WTC11 (cell line): Measurements from ENCODE around the gene ZNF518A. TPM values are rescaled to one million over a fixed set of nuclear protein-coding genes. Genes with fewer than 3 reads are reported as not detected.
A peak's percentile ranks its signal among the peaks of the same experiment; 100 is the strongest.

Source experiments
- ATAC-seq: fragments of 200-7000 bp; cut with Tn5 transposase; 2 replicates; pipeline ENCODE4 v1.10.0; 2021; ENCODE audit warnings: mild to moderate bottlenecking, moderate library complexity
- CTCF ChIA-PET: fragments of 300-600 bp; sonication (Branson Sonifier 250); formaldehyde crosslinking; loops from one replicate; lab custom pipeline; 2021; ENCODE audit warnings: antibody characterized with exemption; lab: Charles Lee
- POLR2A ChIA-PET: fragments of 350-600 bp; sonication (Branson Sonifier 250); formaldehyde crosslinking; loops from one replicate; lab custom pipeline; 2021; ENCODE audit warnings: antibody characterized with exemption; lab: Charles Lee
- DNase-seq: peaks from one replicate; pipeline ENCODE4 v3.0.0; 2021; ENCODE audit warnings: low spot score
- H3K27ac Mint-ChIP-seq: 2 replicates; pipeline ENCODE4 v1.8.0; 2021; ENCODE audit warnings: mixed read lengths
- H3K27me3 Mint-ChIP-seq: 2 replicates; pipeline ENCODE4 v1.8.0; 2021; ENCODE audit warnings: low read depth, mild to moderate bottlenecking, moderate library complexity, mixed read lengths
- H3K36me3 Mint-ChIP-seq: 2 replicates; pipeline ENCODE4 v1.8.0; 2021; ENCODE audit warnings: mixed read lengths
- H3K4me1 Mint-ChIP-seq: 2 replicates; pipeline ENCODE4 v1.8.0; 2022; ENCODE audit warnings: mixed read lengths
- H3K4me3 Mint-ChIP-seq: 2 replicates; pipeline ENCODE4 v1.8.0; 2021; ENCODE audit warnings: mild to moderate bottlenecking, moderate library complexity, mixed read lengths
- H3K9me3 Mint-ChIP-seq: 2 replicates; pipeline ENCODE4 v1.8.0; 2021; ENCODE audit warnings: mixed read lengths
- ATF2 ChIP-seq: sonication (generic); formaldehyde crosslinking; IDR thresholded peaks from 2 replicates; pipeline ENCODE4 v1.8.1; 2022; ENCODE audit warnings: low read depth, missing genetic modification reagents, borderline replicate concordance
- ATF3 ChIP-seq: sonication (generic); formaldehyde crosslinking; conservative IDR thresholded peaks from 2 replicates; pipeline ENCODE4 v1.8.1; 2022; ENCODE audit warnings: mild to moderate bottlenecking, missing genetic modification reagents
- CBFB ChIP-seq: sonication (generic); formaldehyde crosslinking; IDR thresholded peaks from 2 replicates; pipeline ENCODE4 v1.8.1; 2022; ENCODE audit warnings: mild to moderate bottlenecking, low read depth, missing genetic modification reagents
- CTCF ChIP-seq: fragments of 200-600 bp; IDR thresholded peaks from 2 replicates; pipeline ENCODE4 v1.8.0; 2022; ENCODE audit warnings: antibody characterized with exemption
- E2F1 ChIP-seq: sonication (generic); formaldehyde crosslinking; IDR thresholded peaks from 2 replicates; pipeline ENCODE4 v1.8.0; 2022; ENCODE audit warnings: mild to moderate bottlenecking, missing genetic modification reagents
- ESRRA ChIP-seq: sonication (generic); formaldehyde crosslinking; IDR thresholded peaks from 2 replicates; pipeline ENCODE4 v1.8.1; 2022; ENCODE audit warnings: mild to moderate bottlenecking, missing genetic modification reagents, borderline replicate concordance
- ETV6 ChIP-seq: sonication (generic); formaldehyde crosslinking; IDR thresholded peaks from 2 replicates; pipeline ENCODE4 v1.8.1; 2022; ENCODE audit warnings: mild to moderate bottlenecking, missing genetic modification reagents
- GABPB1 ChIP-seq: sonication (generic); formaldehyde crosslinking; IDR thresholded peaks from 2 replicates; pipeline ENCODE4 v1.8.1; 2023; ENCODE audit warnings: mild to moderate bottlenecking, missing genetic modification reagents
- IRF1 ChIP-seq: sonication (generic); formaldehyde crosslinking; IDR thresholded peaks from 2 replicates; pipeline ENCODE4 v1.8.0; 2023; ENCODE audit warnings: missing genetic modification reagents
- JAZF1 ChIP-seq: fragments of 250-450 bp; sonication (Bioruptor Pico); IDR thresholded peaks from 2 replicates; pipeline ENCODE4 v1.9.0; 2021; ENCODE audit warnings: moderate library complexity, mild to moderate bottlenecking, inconsistent platforms
- MXD4 ChIP-seq: fragments of 250-450 bp; sonication (Bioruptor Pico); IDR thresholded peaks from 2 replicates; pipeline ENCODE4 v1.8.0; 2021; ENCODE audit warnings: mild to moderate bottlenecking, moderate library complexity, borderline replicate concordance
- NFATC4 ChIP-seq: fragments of 250-450 bp; sonication (Bioruptor Pico); IDR thresholded peaks from 2 replicates; pipeline ENCODE4 v1.9.0; 2021; ENCODE audit warnings: mild to moderate bottlenecking
- NFE2L1 ChIP-seq: sonication (generic); formaldehyde crosslinking; IDR thresholded peaks from 2 replicates; pipeline ENCODE4 v1.8.1; 2023; ENCODE audit warnings: missing genetic modification reagents
- NR3C1 ChIP-seq: sonication (generic); formaldehyde crosslinking; conservative IDR thresholded peaks from 2 replicates; pipeline ENCODE4 v1.8.1; 2023; ENCODE audit warnings: low read depth, mild to moderate bottlenecking, missing genetic modification reagents
- RELA ChIP-seq: sonication (generic); formaldehyde crosslinking; IDR thresholded peaks from 2 replicates; pipeline ENCODE4 v1.8.1; 2022; ENCODE audit warnings: missing genetic modification reagents, mild to moderate bottlenecking, borderline replicate concordance
- SOX15 ChIP-seq: fragments of 250-450 bp; sonication (Bioruptor Pico); IDR thresholded peaks from 2 replicates; pipeline ENCODE4 v1.9.0; 2021; ENCODE audit warnings: mild to moderate bottlenecking
- USF2 ChIP-seq: sonication (generic); formaldehyde crosslinking; IDR thresholded peaks from 2 replicates; pipeline ENCODE4 v1.8.1; 2023; ENCODE audit warnings: mild to moderate bottlenecking, missing genetic modification reagents, moderate library complexity
- ZNF138 ChIP-seq: sonication (generic); formaldehyde crosslinking; conservative IDR thresholded peaks from 2 replicates; pipeline ENCODE4 v1.8.1; 2022; ENCODE audit warnings: mild to moderate bottlenecking, moderate library complexity, missing genetic modification reagents
- ZNF396 ChIP-seq: fragments of 250-450 bp; sonication (Bioruptor Pico); IDR thresholded peaks from 2 replicates; pipeline ENCODE4 v1.8.0; 2021; ENCODE audit warnings: mild to moderate bottlenecking, moderate library complexity, borderline replicate concordance
- ZNF416 ChIP-seq: fragments of 250-450 bp; sonication (Bioruptor Pico); IDR thresholded peaks from 2 replicates; pipeline ENCODE4 v1.9.0; 2021; ENCODE audit warnings: mild to moderate bottlenecking, inconsistent platforms
- ZNF512 ChIP-seq: sonication (generic); formaldehyde crosslinking; IDR thresholded peaks from 2 replicates; pipeline ENCODE4 v1.8.1; 2022; ENCODE audit warnings: missing genetic modification reagents, borderline replicate concordance
- total RNA-seq: library from RNA; stranded (reverse); gene quantifications from 3 replicates; pipeline ENCODE4 v1.2.3, GENCODE V29; 2021

The ZNF518A gene
- total RNA-seq, 1 experiment from 2014 or later, result 29.9 TPM

GRCh38 chr10:96089116-96089515, 41.0 kb upstream of the ZNF518A start:
- no peak for TF ChIP-seq CTCF
- no peak for TF ChIP-seq JAZF1 (CRISPR knock-in tag)
- TF ChIP-seq ATF2 (CRISPR knock-in tag), result no peak
- no peak for TF ChIP-seq ZNF512
- no peak for TF ChIP-seq NFATC4
- TF ChIP-seq ZNF396 (CRISPR knock-in tag), result no peak
- TF ChIP-seq CBFB (CRISPR knock-in tag), result no peak
- TF ChIP-seq RELA (CRISPR knock-in tag), result no peak
- Mint-ChIP-seq H3K27ac (no peak overlapping the region), H3K9me3 (no peaks in the 10 kb centered on the region), H3K4me3 (no peak overlapping the region), H3K4me1 (no peaks in the 10 kb centered on the region), H3K36me3 (no peaks in the 10 kb centered on the region), H3K27me3 (peaks cover 11% of the 10 kb centered on the region)
- DNase-seq (no peak), ATAC-seq (no peak)
- ChIA-PET POLR2A (interaction anchor here (1.2 kb wide), 1 partner anchor 41 kb away, joined by 4 read pairs; the partner anchor contains the start of gene ZNF518A), CTCF (no interaction called here)

GRCh38 chr10:96089670-96090462, 40.2 kb upstream of the ZNF518A start:
- DNase-seq, result peak; percentile 38
- H3K36me3 Mint-ChIP-seq, result no peaks in the 10 kb centered on the region
- peak; percentile 76 for ATAC-seq
- H3K4me1 Mint-ChIP-seq, result no peaks in the 10 kb centered on the region
- H3K27ac Mint-ChIP-seq, result no peak overlapping the region
- H3K4me3 Mint-ChIP-seq, result peak overlapping the region; percentile 53
- CTCF ChIA-PET, result no interaction called here
- H3K9me3 Mint-ChIP-seq, result no peaks in the 10 kb centered on the region
- peaks cover 11% of the 10 kb centered on the region for H3K27me3 Mint-ChIP-seq
- POLR2A ChIA-PET, result interaction anchor here (1.2 kb wide), 1 partner anchor 40 kb away, joined by 4 read pairs; the partner anchor contains the start of gene ZNF518A
- TF ChIP-seq ZNF138 (CRISPR knock-in tag), result no peak
- peak; percentile 93 for TF ChIP-seq GABPB1

- Mint-ChIP-seq H3K4me3 (no peak overlapping the region; the same call in 1 of the 2 replicates), H3K9me3 (no peaks in the 10 kb centered on the region), H3K36me3 (no peaks in the 10 kb centered on the region), H3K27me3 (peaks cover 11% of the 10 kb centered on the region), H3K27ac (no peak overlapping the region), H3K4me1 (no peaks in the 10 kb centered on the region)
- DNase-seq, result no peak
- no peak for ATAC-seq
- ChIA-PET POLR2A (no interaction called here), CTCF (no interaction called here)
- TF ChIP-seq USF2 (no peak), MXD4 (CRISPR knock-in tag) (no peak), ATF3 (no peak), SOX15 (CRISPR knock-in tag) (no peak), ATF2 (CRISPR knock-in tag) (no peak), NR3C1 (CRISPR knock-in tag) (no peak), NFE2L1 (CRISPR knock-in tag) (no peak), IRF1 (CRISPR knock-in tag) (no peak), ZNF396 (CRISPR knock-in tag) (no peak), ETV6 (CRISPR knock-in tag) (no peak), ZNF416 (no peak), E2F1 (CRISPR knock-in tag) (no peak), ESRRA (CRISPR knock-in tag) (no peak)
Observed at GRCh38 chr10:96090463-96090800, 39.7 kb upstream of the ZNF518A start.
